ENCODE results near the gene DPEP2. TPM values are rescaled to one million over a fixed set of nuclear protein-coding genes. Genes with fewer than 3 reads are reported as not detected.
A peak's percentile ranks its signal among the peaks of the same experiment; 100 is the strongest.

DPEP2 gene
- total RNA-seq, 2 donors from 2014 or later, result 0.20 TPM; not detected in 1

- Mint-ChIP-seq H3K27me3 (ENCODE audit: insufficient read depth) (peaks cover 15% of the 10 kb centered on the region), H3K36me3 (ENCODE audit: low read depth) (no peaks in the 10 kb centered on the region), H3K9me3 (no peaks in the 10 kb centered on the region), H3K4me1 (peaks cover 21% of the 10 kb centered on the region), H3K27ac (peak overlapping the region; percentile 75), H3K4me3 (peak overlapping the region; percentile 81)
- Histone ChIP-seq H3K9ac (ENCODE audit: extremely low read depth, low read length, poor library complexity, severe bottlenecking) (no peak overlapping the region), H3K4me1 (ENCODE audit: control insufficient read depth, insufficient read depth, low read length) (peaks cover 15% of the 10 kb centered on the region), H3K27ac (ENCODE audit: low read depth, low read length) (no peak overlapping the region), H3K36me3 (ENCODE audit: control insufficient read depth, insufficient read depth, low read length) (peaks cover 3% of the 10 kb centered on the region), H3K27me3 (ENCODE audit: control insufficient read depth, insufficient read depth, low read length, poor library complexity, severe bottlenecking) (no peaks in the 10 kb centered on the region), H3K9me3 (ENCODE audit: control insufficient read depth, low read length) (no peaks in the 10 kb centered on the region), H3K4me3 (ENCODE audit: low read length) (no peak overlapping the region)
- peak; percentile 10 for TF ChIP-seq CTCF (conservative IDR thresholded peaks at IDR 0.05)
- DNase-seq, result peak; percentile 90
- 72 to 86% methylated on average over 26 to 38 of the region's 40 CpGs for WGBS, 2 experiments (ENCODE audit: insufficient coverage in 1 of 2, insufficient read length in 1 of 2)
Observed at GRCh38 chr16:67969254-67970039, 29.8 kb downstream of the DPEP2 start.

- WGBS, 2 experiments (ENCODE audit: insufficient coverage in 1 of 2, insufficient read length in 1 of 2), result 17 to 40% methylated on average over 26 to 77 of the region's 78 CpGs
- DNase-seq, result peak; percentile 94
- peaks cover 16% of the 10 kb centered on the region for H3K4me1 ChIP-seq (ENCODE audit: control insufficient read depth, insufficient read depth, low read length)
- no peaks in the 10 kb centered on the region for H3K9me3 Mint-ChIP-seq
- H3K27me3 Mint-ChIP-seq (ENCODE audit: insufficient read depth), result peaks cover 15% of the 10 kb centered on the region
- H3K27ac ChIP-seq (ENCODE audit: low read depth, low read length), result no peak within 1 kb of the TSS
- H3K9ac ChIP-seq (ENCODE audit: extremely low read depth, low read length, poor library complexity, severe bottlenecking), result peak within 1 kb of the TSS; percentile 76
- peaks cover 21% of the 10 kb centered on the region for H3K4me1 Mint-ChIP-seq
- H3K36me3 Mint-ChIP-seq (ENCODE audit: low read depth), result no peaks in the 10 kb centered on the region
- peaks cover 6% of the 10 kb centered on the region for H3K36me3 ChIP-seq (ENCODE audit: control insufficient read depth, insufficient read depth, low read length)
- no peaks in the 10 kb centered on the region for H3K27me3 ChIP-seq (ENCODE audit: control insufficient read depth, insufficient read depth, low read length, poor library complexity, severe bottlenecking)
- TF ChIP-seq CTCF (conservative IDR thresholded peaks at IDR 0.05), result no peak
- peak within 1 kb of the TSS; percentile 95 for H3K4me3 ChIP-seq (ENCODE audit: low read length)
- H3K27ac Mint-ChIP-seq, result peak within 1 kb of the TSS; percentile 81
- no peaks in the 10 kb centered on the region for H3K9me3 ChIP-seq (ENCODE audit: control insufficient read depth, low read length)
- H3K4me3 Mint-ChIP-seq, result peak within 1 kb of the TSS; percentile 81
Observed at GRCh38 chr16:67968400-67969253, 30.7 kb downstream of the DPEP2 start, which contains the start of gene SLC12A4. Gene SLC12A4 (minus strand): TSS chr16:67968637. CDS start chr16:67968553, 84 bp downstream.

GRCh38 chr16:67967958-67968399, 31.3 kb downstream of the DPEP2 start:
- 2% methylated on average over 28 to 45 of the region's 45 CpGs for WGBS, 2 experiments (ENCODE audit: insufficient coverage in 1 of 2, insufficient read length in 1 of 2)
- H3K9ac ChIP-seq (ENCODE audit: extremely low read depth, low read length, poor library complexity, severe bottlenecking), result peak overlapping the region; percentile 76
- Mint-ChIP-seq H3K36me3 (ENCODE audit: low read depth) (peaks cover 2% of the 10 kb centered on the region), H3K27ac (peak overlapping the region; percentile 81), H3K27me3 (ENCODE audit: insufficient read depth) (peaks cover 15% of the 10 kb centered on the region), H3K4me1 (peaks cover 21% of the 10 kb centered on the region), H3K4me3 (peak overlapping the region; percentile 81), H3K9me3 (no peaks in the 10 kb centered on the region)
- peaks cover 9% of the 10 kb centered on the region for H3K36me3 ChIP-seq (ENCODE audit: control insufficient read depth, insufficient read depth, low read length)
- peaks cover 16% of the 10 kb centered on the region for H3K4me1 ChIP-seq (ENCODE audit: control insufficient read depth, insufficient read depth, low read length)
- no peaks in the 10 kb centered on the region for H3K9me3 ChIP-seq (ENCODE audit: control insufficient read depth, low read length)
- H3K27ac ChIP-seq (ENCODE audit: low read depth, low read length), result no peak overlapping the region
- peak; percentile 67 for DNase-seq
- peak overlapping the region; percentile 95 for H3K4me3 ChIP-seq (ENCODE audit: low read length)
- no peak for TF ChIP-seq CTCF (conservative IDR thresholded peaks at IDR 0.05)
- H3K27me3 ChIP-seq (ENCODE audit: control insufficient read depth, insufficient read depth, low read length, poor library complexity, severe bottlenecking), result no peaks in the 10 kb centered on the region
